GM19351 (cell line): Measurements from ENCODE around the gene SNX14.
A peak's percentile ranks its signal among the peaks of the same experiment; 100 is the strongest.

Experiments
- ATAC-seq: cut with Tn5 transposase; IDR thresholded peaks from one replicate; pipeline ENCODE4 v1.9.1; 2021; ENCODE audit warnings: mild to moderate bottlenecking, moderate library complexity; ENCODE audit not compliant: unreplicated experiment

SNX14 gene

GRCh38 chr6:85506441-85507093 lies 87.1 kb downstream of the SNX14 start:
- ATAC-seq, result peak; percentile 61

- no peak for ATAC-seq
These were observed 94.9 kb downstream of the SNX14 start for GRCh38 chr6:85498596-85499258.

GRCh38 chr6:85496856-85497255 lies 96.8 kb downstream of the SNX14 start:
- no peak for ATAC-seq

- ATAC-seq, result no peak
These were observed 97.6 kb downstream of the SNX14 start for GRCh38 chr6:85496009-85496579.

- no peak for ATAC-seq
These were observed 98.8 kb downstream of the SNX14 start for GRCh38 chr6:85494547-85495536.

GRCh38 chr6:85493389-85493788 lies 100.3 kb downstream of the SNX14 start:
- ATAC-seq, result no peak

GRCh38 chr6:85490516-85491248 lies 103.0 kb downstream of the SNX14 start:
- no peak for ATAC-seq

GRCh38 chr6:85484948-85485347 lies 108.7 kb downstream of the SNX14 start:
- ATAC-seq, result no peak

GRCh38 chr6:85483846-85484245 lies 109.8 kb downstream of the SNX14 start:
- no peak for ATAC-seq

- ATAC-seq, result peak; percentile 91
These were observed 110.6 kb downstream of the SNX14 start for GRCh38 chr6:85482905-85483700.

- ATAC-seq, result no peak
These were observed 111.3 kb downstream of the SNX14 start for GRCh38 chr6:85482206-85482904.

GRCh38 chr6:85479208-85479607 lies 114.5 kb downstream of the SNX14 start:
- no peak for ATAC-seq

GRCh38 chr6:85476532-85476931 lies 117.1 kb downstream of the SNX14 start:
- no peak for ATAC-seq

- ATAC-seq, result no peak
These were observed 119.9 kb downstream of the SNX14 start for GRCh38 chr6:85473748-85474147.

GRCh38 chr6:85472744-85473143 lies 120.9 kb downstream of the SNX14 start:
- ATAC-seq, result no peak

- no peak for ATAC-seq
These were observed 123.6 kb downstream of the SNX14 start for GRCh38 chr6:85470023-85470410.

- no peak for ATAC-seq
These were observed 124.2 kb downstream of the SNX14 start for GRCh38 chr6:85469276-85470022.

GRCh38 chr6:85468326-85468725 lies 125.3 kb downstream of the SNX14 start:
- ATAC-seq, result no peak
